CD4-positive, alpha-beta memory T cell (primary cell): ENCODE results near the gene MTUS2. TPM values are rescaled to one million over a fixed set of nuclear protein-coding genes. Genes with fewer than 3 reads are reported as not detected.

Experiments
- CTCF ChIA-PET: fragments of 350-600 bp; sonication (Branson Sonifier 250); formaldehyde crosslinking; loops from one replicate; lab custom pipeline; 2021; ENCODE audit warnings: inconsistent platforms; ENCODE audit not compliant: partially characterized antibody; lab: Charles Lee
- POLR2A ChIA-PET: fragments of 350-600 bp; sonication (Branson Sonifier 250); formaldehyde crosslinking; loops from one replicate; lab custom pipeline; 2021; ENCODE audit not compliant: partially characterized antibody; lab: Charles Lee
- DNase-seq, 5 donors: peaks; one replicate each; pipeline versions ENCODE4 v3.0.0 to v3.0.0-alpha.2; 2020 to 2022; ENCODE audit warnings: mixed read lengths in 1 of 5
- H3K27ac ChIP-seq: one replicate; pipeline ENCODE4 v1.7.0; 2013; ENCODE audit warnings: low read depth, low read length
- H3K27me3 ChIP-seq: 2 replicates; pipeline ENCODE4 v1.7.0; 2013; ENCODE audit warnings: mild to moderate bottlenecking, low read length, moderate library complexity; ENCODE audit not compliant: insufficient read depth
- H3K36me3 ChIP-seq: 2 replicates; pipeline ENCODE4 v1.7.0; 2013; ENCODE audit warnings: mild to moderate bottlenecking, low read length, moderate library complexity; ENCODE audit not compliant: insufficient read depth
- H3K4me1 ChIP-seq: 2 replicates; pipeline ENCODE4 v1.7.0; 2013; ENCODE audit warnings: mild to moderate bottlenecking, low read length, moderate library complexity; ENCODE audit not compliant: insufficient read depth
- H3K4me3 ChIP-seq, 2 donors: one replicate each; pipeline ENCODE4 v1.7.0; 2013; ENCODE audit warnings: low read length in 2 of 2, mild to moderate bottlenecking in 1 of 2
- H3K9me3 ChIP-seq, 2 donors: one replicate each; pipeline ENCODE4 v1.7.0; 2013; ENCODE audit warnings: low read length in 2 of 2, control low read depth in 1 of 2; ENCODE audit not compliant: control insufficient read depth in 1 of 2
- H3K27ac Mint-ChIP-seq, 7 donors: one replicate each; pipeline ENCODE4 v1.8.0; 2020 to 2021; ENCODE audit warnings: mixed read lengths in 7 of 7, mild to moderate bottlenecking in 6 of 7, inconsistent platforms in 3 of 7, moderate library complexity in 3 of 7
- H3K27me3 Mint-ChIP-seq, 2 donors: one replicate each; pipeline ENCODE4 v1.8.0; 2020 to 2021; ENCODE audit warnings: mixed read lengths in 2 of 2
- H3K36me3 Mint-ChIP-seq, 2 donors: one replicate each; pipeline ENCODE4 v1.8.0; 2020 to 2021; ENCODE audit warnings: mixed read lengths in 2 of 2, inconsistent platforms in 1 of 2, mild to moderate bottlenecking in 1 of 2
- H3K4me1 Mint-ChIP-seq, 4 donors: one replicate each; pipeline ENCODE4 v1.8.0; 2020 to 2021; ENCODE audit warnings: mixed read lengths in 4 of 4, mild to moderate bottlenecking in 1 of 4
- H3K4me3 Mint-ChIP-seq, 8 donors: one replicate each; pipeline ENCODE4 v1.8.0; 2020 to 2021; ENCODE audit warnings: mixed read lengths in 8 of 8, mild to moderate bottlenecking in 7 of 8, moderate library complexity in 6 of 8, inconsistent platforms in 3 of 8
- H3K9me3 Mint-ChIP-seq, 8 donors: one replicate each; pipeline ENCODE4 v1.8.0; 2020 to 2021; ENCODE audit warnings: mixed read lengths in 8 of 8, mild to moderate bottlenecking in 5 of 8, inconsistent platforms in 3 of 8, moderate library complexity in 1 of 8
- intact Hi-C: fragments of 100-400 bp; cut with micrococcal nuclease; formaldehyde crosslinking; loops from one replicate; pipeline ENCODE4 v1.15.1; 2023
- polyA plus RNA-seq, 2 donors: library from polyadenylated mRNA; unstranded; fragments of 300-500 nt; fragmentation: Illumina TruSeq; gene quantifications; one replicate each; pipeline ENCODE4 v1.2.3, GENCODE V29; 2021
- total RNA-seq, 2 experiments: library from RNA; stranded (reverse); gene quantifications; one replicate each; pipeline ENCODE4 v1.2.3, GENCODE V29; 2021

The MTUS2 gene
- total and polyA plus RNA-seq, 4 experiments from 2014 or later: 0.12 to 1.1 (median 0.60) TPM

- H3K27me3 ChIP-seq: no peaks in the 10 kb centered on the region
- no peak for DNase-seq
- peaks cover 0 to 3% (median 0%) of the 10 kb centered on the region in 8 donors for H3K9me3 Mint-ChIP-seq
- H3K36me3 ChIP-seq: no peaks in the 10 kb centered on the region
- H3K27ac ChIP-seq: no peak overlapping the region
- H3K4me1 Mint-ChIP-seq: peaks cover 0 to 4% (median 1%) of the 10 kb centered on the region in 4 donors
- peak overlapping the region in 1 of 7 donors; percentile 4 for H3K27ac Mint-ChIP-seq
- H3K4me3 ChIP-seq: no peak overlapping the region
- H3K27me3 Mint-ChIP-seq: no peaks in the 10 kb centered on the region
- no peak overlapping the region for H3K4me3 Mint-ChIP-seq
- no peaks in the 10 kb centered on the region for H3K36me3 Mint-ChIP-seq
- no peaks in the 10 kb centered on the region for H3K9me3 ChIP-seq
- no peaks in the 10 kb centered on the region for H3K4me1 ChIP-seq
- ChIA-PET CTCF (no interaction called here), POLR2A (no interaction called here)
- intact Hi-C loops: no loop called here
Observed at GRCh38 chr13:29103065-29103800, 283.1 kb downstream of the MTUS2 start.

DNA sequence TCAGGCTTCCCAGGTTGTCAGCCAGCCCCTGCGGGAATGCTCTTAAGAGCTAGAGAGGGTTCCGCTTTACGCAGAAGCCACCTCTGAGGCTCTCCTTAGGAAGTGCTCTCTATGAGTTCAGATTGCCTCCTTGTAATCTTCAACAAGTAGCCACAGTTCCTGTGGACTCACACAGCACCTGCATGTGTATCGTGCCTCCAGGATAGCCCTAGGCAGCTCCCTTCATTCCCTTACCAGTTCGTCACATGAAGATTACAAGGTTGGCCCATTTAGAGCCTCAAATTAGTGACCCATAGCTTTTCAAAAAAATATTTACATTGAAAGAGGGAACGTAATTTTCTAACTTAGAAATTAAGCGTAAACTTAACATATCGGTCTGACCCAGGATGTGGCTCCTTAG, 284.3 kb downstream of the MTUS2 start:
- no peaks in the 10 kb centered on the region for H3K27me3 ChIP-seq
- ChIA-PET CTCF (no interaction called here), POLR2A (no interaction called here)
- Mint-ChIP-seq H3K27ac (no peak overlapping the region), H3K4me3 (no peak overlapping the region), H3K36me3 (no peaks in the 10 kb centered on the region), H3K27me3 (no peaks in the 10 kb centered on the region), H3K4me1 (peaks cover 0 to 4% (median 1%) of the 10 kb centered on the region in 4 donors), H3K9me3 (peaks cover 0 to 3% (median 0%) of the 10 kb centered on the region in 8 donors)
- no peaks in the 10 kb centered on the region for H3K4me1 ChIP-seq
- no peaks in the 10 kb centered on the region for H3K9me3 ChIP-seq
- DNase-seq: no peak
- H3K4me3 ChIP-seq: no peak overlapping the region
- H3K36me3 ChIP-seq: no peaks in the 10 kb centered on the region
- no peak overlapping the region for H3K27ac ChIP-seq
- intact Hi-C loops: no loop called here

DNA sequence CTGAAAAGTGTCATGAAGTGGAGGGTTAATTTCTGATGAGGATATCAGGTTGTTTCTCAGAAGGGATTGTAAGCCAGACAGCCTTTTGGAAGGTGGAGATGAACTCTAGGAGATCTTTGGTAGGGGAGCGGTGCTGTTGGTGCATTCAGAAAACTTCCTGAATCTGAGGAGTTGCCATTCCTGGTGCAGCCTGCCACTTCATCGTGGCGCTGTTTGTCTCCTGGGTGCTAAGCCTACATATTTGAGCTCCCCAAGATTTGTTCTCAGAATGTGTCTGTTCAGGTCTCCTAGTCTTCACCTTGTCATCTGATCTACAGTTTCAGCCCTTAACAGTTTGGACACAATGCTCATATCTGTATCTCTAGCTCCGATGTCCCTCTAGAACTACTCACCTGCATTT, 285.6 kb downstream of the MTUS2 start:
- ChIA-PET CTCF (no interaction called here), POLR2A (no interaction called here)
- Mint-ChIP-seq H3K36me3 (no peaks in the 10 kb centered on the region), H3K27me3 (no peaks in the 10 kb centered on the region), H3K4me3 (no peak overlapping the region), H3K27ac (no peak overlapping the region), H3K9me3 (peaks cover 0 to 3% (median 0%) of the 10 kb centered on the region in 8 donors), H3K4me1 (peaks cover 0 to 4% (median 1%) of the 10 kb centered on the region in 4 donors)
- H3K36me3 ChIP-seq: no peaks in the 10 kb centered on the region
- H3K27ac ChIP-seq: no peak overlapping the region
- no peaks in the 10 kb centered on the region for H3K27me3 ChIP-seq
- H3K4me3 ChIP-seq: no peak overlapping the region
- no peak for DNase-seq
- no peaks in the 10 kb centered on the region for H3K9me3 ChIP-seq
- intact Hi-C loops: no loop called here
- no peaks in the 10 kb centered on the region for H3K4me1 ChIP-seq

GRCh38 chr13:29106651-29107050, 286.5 kb downstream of the MTUS2 start:
- POLR2A ChIA-PET: no interaction called here
- DNase-seq: no peak
- intact Hi-C loops: no loop called here
- H3K36me3 ChIP-seq: no peaks in the 10 kb centered on the region
- H3K27ac ChIP-seq: no peak overlapping the region
- no peaks in the 10 kb centered on the region for H3K4me1 ChIP-seq
- H3K36me3 Mint-ChIP-seq: no peaks in the 10 kb centered on the region
- H3K9me3 ChIP-seq: no peaks in the 10 kb centered on the region
- H3K4me1 Mint-ChIP-seq: no peaks in the 10 kb centered on the region
- CTCF ChIA-PET: no interaction called here
- no peaks in the 10 kb centered on the region for H3K27me3 ChIP-seq
- no peak overlapping the region for H3K27ac Mint-ChIP-seq
- no peak overlapping the region for H3K4me3 ChIP-seq
- peak overlapping the region in 1 of 8 donors; percentile 38 for H3K4me3 Mint-ChIP-seq
- peaks cover 0 to 3% (median 0%) of the 10 kb centered on the region in 8 donors for H3K9me3 Mint-ChIP-seq
- no peaks in the 10 kb centered on the region for H3K27me3 Mint-ChIP-seq

DNA sequence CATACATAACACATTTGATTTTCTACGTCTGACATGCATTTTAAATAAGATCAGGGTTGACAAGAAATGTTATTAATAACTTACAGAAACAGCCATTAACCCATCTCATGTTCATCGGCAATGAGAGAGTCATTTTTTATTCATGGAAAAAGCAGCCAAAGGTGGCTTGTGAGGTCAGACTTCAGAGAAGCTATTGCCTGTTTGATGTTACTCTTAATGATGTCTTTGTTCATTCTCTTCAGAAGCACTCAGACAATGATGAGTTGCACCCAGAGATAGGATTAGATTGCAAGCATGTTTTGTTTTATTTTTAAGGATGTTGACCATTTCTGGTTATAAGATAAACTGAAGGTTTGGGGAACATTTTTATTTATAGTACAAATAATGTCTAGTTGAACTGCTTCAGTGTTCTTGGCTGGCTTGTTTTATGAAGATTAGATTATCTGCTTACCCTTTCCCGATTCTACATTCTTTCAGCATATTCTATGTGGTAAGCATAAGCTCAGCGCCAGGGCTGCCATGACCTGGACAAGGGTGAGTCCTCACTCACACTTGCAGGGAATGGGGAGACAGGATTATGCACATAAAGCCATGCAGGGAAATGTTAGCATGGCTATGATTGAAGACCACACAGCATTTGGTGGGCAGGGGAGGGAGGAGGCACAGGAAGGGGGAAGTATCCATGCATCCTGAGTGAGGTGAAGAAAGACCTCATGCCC, 288.1 kb downstream of the MTUS2 start:
- intact Hi-C loops: no loop called here
- no peaks in the 10 kb centered on the region for H3K27me3 ChIP-seq
- H3K4me1 ChIP-seq: no peaks in the 10 kb centered on the region
- ChIA-PET CTCF (no interaction called here), POLR2A (no interaction called here)
- Mint-ChIP-seq H3K27ac (no peak overlapping the region), H3K27me3 (no peaks in the 10 kb centered on the region), H3K4me3 (no peak overlapping the region), H3K4me1 (no peaks in the 10 kb centered on the region), H3K9me3 (peaks cover 0 to 3% (median 0%) of the 10 kb centered on the region in 8 donors), H3K36me3 (no peaks in the 10 kb centered on the region)
- no peak for DNase-seq
- H3K27ac ChIP-seq: no peak overlapping the region
- H3K36me3 ChIP-seq: no peaks in the 10 kb centered on the region
- H3K4me3 ChIP-seq: no peak overlapping the region
- no peaks in the 10 kb centered on the region for H3K9me3 ChIP-seq

- POLR2A ChIA-PET: no interaction called here
- intact Hi-C loops: no loop called here
- no peak overlapping the region for H3K27ac Mint-ChIP-seq
- Histone ChIP-seq H3K36me3 (no peaks in the 10 kb centered on the region), H3K9me3 (no peaks in the 10 kb centered on the region), H3K4me1 (no peaks in the 10 kb centered on the region), H3K4me3 (no peak overlapping the region), H3K27me3 (no peaks in the 10 kb centered on the region), H3K27ac (no peak overlapping the region)
- H3K4me1 Mint-ChIP-seq: no peaks in the 10 kb centered on the region
- H3K27me3 Mint-ChIP-seq: no peaks in the 10 kb centered on the region
- H3K36me3 Mint-ChIP-seq: no peaks in the 10 kb centered on the region
- CTCF ChIA-PET: no interaction called here
- H3K9me3 Mint-ChIP-seq: peaks cover 0 to 6% (median 0%) of the 10 kb centered on the region in 8 donors
- no peak for DNase-seq
- no peak overlapping the region for H3K4me3 Mint-ChIP-seq
Observed at GRCh38 chr13:29109987-29110386, 289.8 kb downstream of the MTUS2 start.

DNA sequence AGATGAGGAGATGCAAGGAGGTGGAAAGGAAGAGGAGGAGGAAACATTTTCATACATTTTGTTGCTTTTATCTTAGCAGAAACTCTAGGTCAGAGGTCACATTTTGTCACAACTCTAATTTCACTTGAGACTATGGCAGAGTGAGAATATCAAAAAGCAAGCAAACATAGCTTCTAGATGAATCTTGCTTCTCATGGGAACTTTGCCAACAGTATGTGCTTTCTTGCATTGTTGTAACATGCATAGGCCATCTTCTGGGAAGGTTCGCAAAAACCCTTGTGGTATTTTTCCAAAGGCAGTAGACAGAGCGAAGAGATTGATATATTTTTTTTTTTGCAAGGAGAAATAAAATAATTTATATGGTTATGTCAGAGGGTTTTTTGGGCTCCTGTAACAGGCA, 291.3 kb downstream of the MTUS2 start:
- intact Hi-C loops: no loop called here
- Mint-ChIP-seq H3K27me3 (no peaks in the 10 kb centered on the region), H3K27ac (no peak overlapping the region), H3K36me3 (no peaks in the 10 kb centered on the region), H3K9me3 (peaks cover 0 to 6% (median 0%) of the 10 kb centered on the region in 8 donors), H3K4me3 (no peak overlapping the region), H3K4me1 (no peaks in the 10 kb centered on the region)
- Histone ChIP-seq H3K4me3 (no peak overlapping the region), H3K4me1 (no peaks in the 10 kb centered on the region), H3K27ac (no peak overlapping the region), H3K27me3 (no peaks in the 10 kb centered on the region), H3K9me3 (no peaks in the 10 kb centered on the region), H3K36me3 (no peaks in the 10 kb centered on the region)
- ChIA-PET CTCF (no interaction called here), POLR2A (no interaction called here)
- no peak for DNase-seq
